Measurements from ENCODE around the gene KDM2B.

KDM2B gene

DNA sequence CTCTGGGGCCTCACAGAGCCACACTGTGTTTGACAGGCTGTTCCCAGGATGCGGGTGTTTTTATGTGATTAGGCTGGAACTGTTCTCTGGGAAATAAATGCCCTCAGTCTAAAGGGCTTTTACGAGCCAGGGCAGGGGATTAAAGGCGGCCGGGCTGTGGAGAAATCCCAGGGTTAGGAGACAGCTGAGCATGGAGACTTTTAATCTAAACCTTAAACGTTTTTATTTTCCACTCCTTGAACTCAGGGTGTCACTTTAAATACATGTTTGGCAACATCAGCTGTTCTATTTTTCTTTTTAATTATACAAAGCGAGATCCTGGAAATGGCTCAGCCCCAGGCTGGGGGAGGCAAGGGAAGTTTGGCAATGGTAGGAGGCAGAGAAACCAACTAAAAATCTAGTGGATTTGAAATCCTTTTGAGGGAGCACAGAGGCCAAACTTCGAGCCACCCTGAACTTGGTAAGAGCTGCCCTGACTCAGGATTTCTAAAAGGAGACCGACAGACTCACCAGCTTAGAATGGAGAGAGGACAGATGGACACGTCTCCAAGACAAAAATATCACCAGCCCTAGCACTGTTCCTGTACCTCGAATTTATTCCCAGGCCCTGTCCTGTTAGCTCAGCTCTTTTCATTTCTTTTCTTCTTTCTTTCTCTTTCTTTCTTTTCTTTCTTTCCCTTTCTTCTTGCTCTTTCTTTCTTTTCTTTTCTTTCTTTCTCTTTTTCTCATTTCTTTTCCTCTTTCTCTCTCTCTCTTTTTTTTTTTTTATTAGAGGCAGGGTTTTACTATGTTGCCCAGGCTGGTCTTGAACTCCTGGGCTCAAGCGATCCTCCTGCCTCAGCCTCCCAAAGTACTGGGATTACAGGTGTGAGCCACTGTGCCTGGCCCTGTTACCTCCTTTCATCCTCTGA lies 29.7 kb upstream of the KDM2B start:
- TF ChIP-seq, protein P1, sequence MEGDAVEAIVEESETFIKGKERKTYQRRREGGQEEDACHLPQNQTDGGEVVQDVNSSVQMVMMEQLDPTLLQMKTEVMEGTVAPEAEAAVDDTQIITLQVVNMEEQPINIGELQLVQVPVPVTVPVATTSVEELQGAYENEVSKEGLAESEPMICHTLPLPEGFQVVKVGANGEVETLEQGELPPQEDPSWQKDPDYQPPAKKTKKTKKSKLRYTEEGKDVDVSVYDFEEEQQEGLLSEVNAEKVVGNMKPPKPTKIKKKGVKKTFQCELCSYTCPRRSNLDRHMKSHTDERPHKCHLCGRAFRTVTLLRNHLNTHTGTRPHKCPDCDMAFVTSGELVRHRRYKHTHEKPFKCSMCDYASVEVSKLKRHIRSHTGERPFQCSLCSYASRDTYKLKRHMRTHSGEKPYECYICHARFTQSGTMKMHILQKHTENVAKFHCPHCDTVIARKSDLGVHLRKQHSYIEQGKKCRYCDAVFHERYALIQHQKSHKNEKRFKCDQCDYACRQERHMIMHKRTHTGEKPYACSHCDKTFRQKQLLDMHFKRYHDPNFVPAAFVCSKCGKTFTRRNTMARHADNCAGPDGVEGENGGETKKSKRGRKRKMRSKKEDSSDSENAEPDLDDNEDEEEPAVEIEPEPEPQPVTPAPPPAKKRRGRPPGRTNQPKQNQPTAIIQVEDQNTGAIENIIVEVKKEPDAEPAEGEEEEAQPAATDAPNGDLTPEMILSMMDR (IDR thresholded peaks at IDR 0.05; ENCODE audit: low read depth, low read length), result no peak
- H3K4me3 ChIP-seq (ENCODE audit: low read depth, low read length), result no peak overlapping the region
- DNase-seq (ENCODE audit: low read depth), result no peak

DNA sequence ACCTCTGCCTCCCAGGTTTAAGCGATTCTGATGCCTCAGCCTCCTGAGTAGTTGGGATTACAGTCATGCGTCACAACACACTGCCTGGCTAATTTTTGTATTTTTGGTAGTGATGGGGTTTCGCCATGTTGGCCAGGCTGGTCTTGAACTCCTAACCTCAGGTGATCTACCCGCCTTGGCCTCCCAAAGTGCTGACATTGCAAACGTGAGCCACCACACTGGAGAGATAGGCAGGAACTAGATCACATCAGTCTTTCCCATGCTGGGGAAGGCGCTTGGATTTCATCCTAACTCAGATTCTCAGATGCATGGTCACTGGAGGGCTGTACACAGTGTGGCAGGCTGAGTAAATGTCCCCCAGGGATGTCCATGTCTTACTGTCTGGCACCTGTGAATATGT lies 27.5 kb upstream of the KDM2B start:
- H3K4me3 ChIP-seq (ENCODE audit: low read depth, low read length), result no peak overlapping the region
- DNase-seq (ENCODE audit: low read depth), result no peak
- no peak for TF ChIP-seq POLR2A (IDR thresholded peaks at IDR 0.05; ENCODE audit: extremely low read depth, insufficient read length)
- TF ChIP-seq, protein P2, sequence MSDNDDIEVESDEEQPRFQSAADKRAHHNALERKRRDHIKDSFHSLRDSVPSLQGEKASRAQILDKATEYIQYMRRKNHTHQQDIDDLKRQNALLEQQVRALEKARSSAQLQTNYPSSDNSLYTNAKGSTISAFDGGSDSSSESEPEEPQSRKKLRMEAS (IDR thresholded peaks at IDR 0.05; ENCODE audit: low read depth, low read length), result no peak
- TF ChIP-seq, protein P1 (IDR thresholded peaks at IDR 0.05; ENCODE audit: low read depth, low read length), result no peak
- TF ChIP-seq MYC (IDR thresholded peaks at IDR 0.05; ENCODE audit: low read depth, low read length), result no peak

- TF ChIP-seq, protein P1 (IDR thresholded peaks at IDR 0.05; ENCODE audit: low read depth, low read length), result no peak
- no peak for TF ChIP-seq MYC (IDR thresholded peaks at IDR 0.05; ENCODE audit: low read depth, low read length)
- no peak for TF ChIP-seq POLR2A (IDR thresholded peaks at IDR 0.05; ENCODE audit: extremely low read depth, insufficient read length)
- TF ChIP-seq, protein P2 (IDR thresholded peaks at IDR 0.05; ENCODE audit: low read depth, low read length), result no peak
- DNase-seq (ENCODE audit: low read depth), result no peak
- H3K4me3 ChIP-seq (ENCODE audit: low read depth, low read length), result no peak overlapping the region
Observed at GRCh38 chr12:121603581-121603980, 22.8 kb upstream of the KDM2B start.

DNA sequence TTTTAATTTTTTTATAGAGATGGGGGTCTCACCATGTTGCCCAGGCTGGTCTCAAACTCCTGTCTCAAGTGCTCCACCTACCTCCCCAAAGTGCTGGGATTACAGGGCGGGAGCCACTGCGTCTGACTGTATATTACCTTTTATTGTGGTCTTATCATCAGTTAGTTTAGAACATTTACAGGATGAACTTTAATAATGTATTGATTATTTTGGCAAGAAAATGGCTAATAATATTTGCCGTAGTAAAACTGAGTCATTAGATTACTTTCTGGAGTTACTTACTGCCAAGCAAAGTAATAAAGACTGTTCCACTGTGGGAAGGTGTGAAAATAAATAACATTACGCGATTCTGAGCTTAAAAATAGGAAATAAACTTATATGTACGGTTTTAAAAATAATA lies 21.9 kb upstream of the KDM2B start:
- no peak overlapping the region for H3K4me3 ChIP-seq (ENCODE audit: low read depth, low read length)
- TF ChIP-seq POLR2A (IDR thresholded peaks at IDR 0.05; ENCODE audit: extremely low read depth, insufficient read length) (no peak), MYC (IDR thresholded peaks at IDR 0.05; ENCODE audit: low read depth, low read length) (no peak)
- TF ChIP-seq, protein P2 (IDR thresholded peaks at IDR 0.05; ENCODE audit: low read depth, low read length), result no peak
- TF ChIP-seq, protein P1 (IDR thresholded peaks at IDR 0.05; ENCODE audit: low read depth, low read length), result no peak
- no peak for DNase-seq (ENCODE audit: low read depth)

- no peak for DNase-seq (ENCODE audit: low read depth)
- no peak overlapping the region for H3K4me3 ChIP-seq (ENCODE audit: low read depth, low read length)
- TF ChIP-seq, protein P2 (IDR thresholded peaks at IDR 0.05; ENCODE audit: low read depth, low read length), result no peak
- TF ChIP-seq POLR2A (IDR thresholded peaks at IDR 0.05; ENCODE audit: extremely low read depth, insufficient read length), result no peak
- no peak for TF ChIP-seq MYC (IDR thresholded peaks at IDR 0.05; ENCODE audit: low read depth, low read length)
- TF ChIP-seq, protein P1 (IDR thresholded peaks at IDR 0.05; ENCODE audit: low read depth, low read length), result no peak
Observed at GRCh38 chr12:121600702-121601336, 20.0 kb upstream of the KDM2B start.

Measured in NB4 (cell line).